ENCODE results near the gene DPP10. TPM values are rescaled to one million over a fixed set of nuclear protein-coding genes. Genes with fewer than 3 reads are reported as not detected.

The DPP10 gene
- total and polyA plus RNA-seq, 10 of the 15 experiments (the other 5 are each of a cell fraction or from before 2014, with no cell fraction given): not detected

- Histone ChIP-seq H3K9me3 (replicated peaks; ENCODE audit: control insufficient read depth, insufficient read depth, low read length) (no peaks in the 10 kb centered on the region), H3K9ac (ENCODE audit: control insufficient read depth, insufficient read depth, low read length) (no peak overlapping the region), H3K27me3 (replicated peaks in 1 of 2; ENCODE audit: control insufficient read depth in 2 of 2, insufficient read depth in 2 of 2, low read length in 1 of 2) (no peaks in the 10 kb centered on the region), H4K20me1 (ENCODE audit: control insufficient read depth, insufficient read depth) (no peaks in the 10 kb centered on the region), H3K79me2 (ENCODE audit: control insufficient read depth, insufficient read depth, low read length) (no peaks in the 10 kb centered on the region), H3K4me3 (no peak overlapping the region), H3K4me1 (ENCODE audit: control insufficient read depth, insufficient read depth, low read length) (no peaks in the 10 kb centered on the region), H3K36me3 (ENCODE audit: control insufficient read depth in 2 of 2, insufficient read depth in 2 of 2, low read length in 1 of 2) (no peaks in the 10 kb centered on the region), H2AFZ (ENCODE audit: control insufficient read depth, low read depth, low read length) (no peak overlapping the region), H3K27ac (ENCODE audit: control insufficient read depth, insufficient read depth) (no peak overlapping the region), H3K4me2 (ENCODE audit: control insufficient read depth, insufficient read depth) (no peak overlapping the region)
- no TSS peak for BruUV-seq (replicated peaks)
- no peak for FAIRE-seq
- ATAC-seq: no peak
- ChIA-PET SMC1A (ENCODE audit: uncharacterized antibody, unreplicated experiment) (no interaction called here), RAD21 (ENCODE audit: unreplicated experiment) (no interaction called here), POLR2A (no interaction called here), CTCF (no interaction called here)
- in situ Hi-C loops (cut with MboI): no loop called here
- TF ChIP-seq CHD2 (IDR thresholded peaks at IDR 0.05; ENCODE audit: borderline replicate concordance, low read depth, low read length) (no peak), SUPT20H (IDR thresholded peaks at IDR 0.05; ENCODE audit: borderline replicate concordance, control insufficient read depth, low read depth, low read length) (no peak), STAT1 (conservative IDR thresholded peaks at IDR 0.05) (no peak), SMARCA5 (IDR thresholded peaks at IDR 0.05) (no peak), TAF1 (IDR thresholded peaks at IDR 0.05; ENCODE audit: borderline replicate concordance, low read depth, low read length) (no peak), STAT3 (IDR thresholded peaks at IDR 0.05; ENCODE audit: low read depth, low read length) (no peak), RAD51 (IDR thresholded peaks at IDR 0.05) (no peak), GATAD2B (conservative IDR thresholded peaks at IDR 0.05; ENCODE audit: low read depth) (no peak), CEBPB (IDR thresholded peaks at IDR 0.05; ENCODE audit: borderline replicate concordance in 1 of 2, low read depth in 2 of 2, low read length in 2 of 2) (no peak), MLLT1 (IDR thresholded peaks at IDR 0.05) (no peak), SMC3 (IDR thresholded peaks at IDR 0.05; ENCODE audit: borderline replicate concordance, low read length) (no peak), MTA2 (IDR thresholded peaks at IDR 0.05; ENCODE audit: low read depth) (no peak), BCL3 (IDR thresholded peaks at IDR 0.05; ENCODE audit: borderline replicate concordance, insufficient read depth, low read depth, low read length, poor library complexity, severe bottlenecking) (no peak), MEF2B (IDR thresholded peaks at IDR 0.05; ENCODE audit: partially characterized antibody, poor library complexity, severe bottlenecking) (no peak), RB1 (IDR thresholded peaks at IDR 0.05; ENCODE audit: borderline replicate concordance) (no peak), HDAC2 (IDR thresholded peaks at IDR 0.05) (no peak), KAT2A (conservative IDR thresholded peaks at IDR 0.05; ENCODE audit: control insufficient read depth, low read depth, low read length) (no peak), SMAD5 (IDR thresholded peaks at IDR 0.05; ENCODE audit: low read depth) (no peak), CBX5 (IDR thresholded peaks at IDR 0.05; ENCODE audit: low read depth) (no peak), ZBTB11 (CRISPR knock-in tag; IDR thresholded peaks at IDR 0.05) (no peak)
- intact Hi-C loops (cut with micrococcal nuclease; ENCODE audit: unreplicated experiment): no loop called here
- DNase-seq (ENCODE audit: low read depth, low spot score): no peak
- 3% methylated on average over 3 of the region's 3 CpGs for WGBS (ENCODE audit: insufficient coverage, insufficient replicate concordance, low lambda C conversion rate, missing lambda C conversion rate)
These were observed 73.4 kb downstream of the DPP10 start for GRCh38 chr2:114515882-114516281.

Measured in GM12878 (cell line).